ENCODE measurements around the gene KLHL20.
"Not testable (repeated sequence)": the region's sequence is repeated elsewhere in the genome, so short reads cannot be mapped to it uniquely, and the experiment has no call there.

KLHL20 gene

GRCh38 chr1:173714759-173715537 lies at the start of gene KLHL20:
TSS of gene KLHL20 (plus strand) at chr1:173714981. CDS start at chr1:173716044, 1,063 bp downstream.
- peak; percentile 70 for DNase-seq (ENCODE audit: low read depth)

DNA sequence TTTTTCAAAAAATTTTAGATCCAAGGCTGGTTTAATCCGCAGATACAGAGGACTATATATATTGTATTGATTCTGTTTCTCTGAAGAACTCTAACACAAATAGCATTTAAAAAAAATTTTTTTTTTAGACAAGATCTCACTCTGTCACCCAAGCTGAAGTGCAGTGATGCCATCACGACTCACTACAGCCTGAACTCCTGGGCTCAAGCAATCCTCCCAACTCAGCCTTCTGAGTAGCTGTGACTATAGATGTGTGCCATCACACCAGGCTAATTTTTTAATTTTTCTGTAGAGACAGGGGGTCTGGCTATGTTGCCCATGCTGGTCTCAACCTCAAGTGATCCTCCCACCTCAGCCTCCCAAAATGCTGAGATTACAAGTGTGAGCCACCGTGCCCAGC lies 48.1 kb upstream of the KLHL20 start:
- DNase-seq (ENCODE audit: low read depth), result no peak

DNA sequence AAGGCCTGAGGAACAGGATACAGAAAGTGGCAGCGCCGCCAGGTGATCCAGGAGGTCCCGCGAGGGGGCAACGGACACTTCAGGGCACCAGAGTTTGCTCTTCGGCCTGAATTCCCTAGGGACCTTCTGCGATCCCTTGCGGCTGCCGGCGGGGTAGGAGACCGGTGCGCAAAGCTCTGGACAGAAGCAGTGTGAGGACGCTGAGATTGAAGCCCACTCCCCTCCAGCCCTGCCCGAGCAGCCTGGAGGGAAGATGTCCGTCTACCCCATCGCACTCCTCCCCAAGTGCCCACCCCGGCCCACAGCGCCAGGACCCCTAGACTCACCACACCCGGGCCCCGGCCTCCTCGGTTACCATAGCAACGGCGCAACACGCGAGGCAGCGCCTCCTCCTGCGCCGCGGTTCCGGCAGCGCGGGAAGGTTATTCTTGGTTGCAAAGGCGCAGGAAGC lies 45.3 kb upstream of the KLHL20 start, which contains the start of gene ANKRD45:
TSS of gene ANKRD45 (minus strand) at position 361 of the 451 bp plus-strand sequence. CDS start 10,433 bp downstream, outside the sequence.
- no peak for DNase-seq (ENCODE audit: low read depth)

- not testable (repeated sequence) for DNase-seq (ENCODE audit: low read depth)
Measured at GRCh38 chr1:173674496-173674895, 40.3 kb upstream of the KLHL20 start.

- not testable (repeated sequence) for DNase-seq (ENCODE audit: low read depth)
Measured at GRCh38 chr1:173680152-173680551, 34.6 kb upstream of the KLHL20 start.

GRCh38 chr1:173682184-173682583 lies 32.6 kb upstream of the KLHL20 start:
- DNase-seq (ENCODE audit: low read depth), result no peak

DNA sequence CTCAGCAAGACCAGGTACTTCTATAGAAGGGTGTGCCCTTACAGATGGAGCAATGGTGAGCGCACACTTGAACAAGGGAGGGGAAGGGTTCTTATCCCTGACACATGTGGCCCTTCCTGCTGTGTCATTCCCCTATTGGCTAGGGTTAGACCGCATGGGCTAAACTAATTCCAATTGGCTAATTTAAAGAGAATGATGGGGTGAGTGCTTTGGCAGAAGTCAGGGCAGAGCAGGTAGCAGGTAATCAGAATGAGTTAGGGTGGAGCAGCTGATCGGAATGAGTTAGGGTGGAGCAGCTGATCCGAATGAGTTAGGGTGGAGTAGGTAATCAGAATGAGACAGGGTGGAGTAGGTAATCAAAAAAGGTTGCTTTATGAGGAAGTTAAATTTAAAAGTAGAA lies 30.9 kb upstream of the KLHL20 start:
- not testable (repeated sequence) for DNase-seq (ENCODE audit: low read depth)

GRCh38 chr1:173685121-173685520 lies 29.7 kb upstream of the KLHL20 start:
- DNase-seq (ENCODE audit: low read depth), result not testable (repeated sequence)

DNA sequence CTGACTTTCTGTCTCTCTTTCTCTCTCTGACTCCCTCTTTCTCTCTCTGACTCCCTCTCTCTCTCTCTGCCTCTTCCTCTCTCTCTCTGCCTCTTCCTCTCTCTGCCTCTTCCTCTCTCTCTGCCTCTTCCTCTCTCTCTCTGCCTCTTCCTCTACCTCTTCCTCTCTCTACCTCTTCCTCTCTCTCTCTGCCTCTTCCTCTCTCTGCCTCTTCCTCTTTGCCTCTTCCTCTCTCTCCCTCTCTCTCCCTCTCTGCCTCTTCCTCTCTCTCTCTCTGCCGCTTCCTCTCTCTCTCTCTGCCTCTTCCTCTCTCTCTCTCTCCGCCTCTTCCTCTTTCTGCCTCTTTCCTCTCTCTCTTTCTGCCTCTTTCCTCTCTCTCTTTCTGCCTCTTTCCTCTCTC lies 26.5 kb upstream of the KLHL20 start:
- DNase-seq (ENCODE audit: low read depth), result no peak

- DNase-seq (ENCODE audit: low read depth), result no peak
Measured at GRCh38 chr1:173693238-173693637, 21.5 kb upstream of the KLHL20 start.

DNA sequence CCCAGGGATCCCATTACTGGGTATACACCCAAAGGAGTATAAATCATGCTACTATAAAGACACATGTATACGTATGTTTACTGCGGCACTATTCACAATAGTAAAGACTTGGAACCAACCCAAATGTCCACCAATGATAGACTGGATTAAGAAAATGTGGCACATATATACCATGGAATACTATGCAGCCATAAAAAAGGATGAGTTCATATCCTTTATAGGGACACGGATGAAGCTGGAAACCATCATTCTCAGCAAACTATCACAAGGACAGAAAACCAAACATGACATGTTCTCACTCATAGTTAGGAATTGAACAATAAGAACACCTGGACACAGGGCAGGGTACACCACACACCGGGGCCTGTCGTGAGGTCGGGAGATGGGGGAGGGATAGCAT lies 13.5 kb upstream of the KLHL20 start:
- DNase-seq (ENCODE audit: low read depth), result not testable (repeated sequence)

DNA sequence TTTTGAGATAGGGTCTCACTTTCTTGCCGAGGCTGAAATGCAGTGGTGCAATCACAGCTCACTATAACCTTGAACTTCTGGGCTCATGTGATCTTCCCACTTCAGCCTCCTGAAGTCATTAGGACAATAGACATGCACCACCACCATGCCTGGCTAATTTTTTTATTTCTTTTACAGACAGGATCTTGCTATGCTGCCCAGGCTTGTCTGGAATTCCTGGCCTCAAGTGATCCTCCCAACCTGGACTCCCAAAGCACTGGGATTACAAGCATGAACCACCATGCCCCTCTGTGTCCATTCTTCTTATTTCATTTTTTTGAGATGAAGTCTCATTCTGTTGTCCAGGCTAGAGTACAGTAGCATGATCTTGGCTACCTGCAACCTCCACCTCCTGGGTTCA lies 12.0 kb upstream of the KLHL20 start:
- no peak for DNase-seq (ENCODE audit: low read depth)

DNA sequence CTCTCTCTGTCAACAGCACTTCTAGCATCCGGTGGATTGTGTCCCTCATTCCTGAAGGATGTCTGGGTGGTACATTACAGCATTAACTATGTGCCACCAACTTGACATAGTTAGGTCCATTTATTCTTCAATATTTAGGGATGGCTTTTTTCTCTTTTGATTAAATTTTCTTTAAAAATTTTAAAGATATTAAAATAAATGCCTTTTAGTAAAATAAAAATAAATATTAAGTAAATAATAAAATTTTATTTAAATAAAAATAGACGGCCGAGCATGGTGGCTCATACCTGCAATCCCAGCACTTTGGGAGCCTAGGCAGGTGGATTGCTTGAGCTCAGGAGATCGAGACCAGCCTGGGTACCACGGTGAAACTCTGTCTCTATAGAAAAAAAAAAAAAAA lies 9.7 kb upstream of the KLHL20 start:
- DNase-seq (ENCODE audit: low read depth), result no peak

DNA sequence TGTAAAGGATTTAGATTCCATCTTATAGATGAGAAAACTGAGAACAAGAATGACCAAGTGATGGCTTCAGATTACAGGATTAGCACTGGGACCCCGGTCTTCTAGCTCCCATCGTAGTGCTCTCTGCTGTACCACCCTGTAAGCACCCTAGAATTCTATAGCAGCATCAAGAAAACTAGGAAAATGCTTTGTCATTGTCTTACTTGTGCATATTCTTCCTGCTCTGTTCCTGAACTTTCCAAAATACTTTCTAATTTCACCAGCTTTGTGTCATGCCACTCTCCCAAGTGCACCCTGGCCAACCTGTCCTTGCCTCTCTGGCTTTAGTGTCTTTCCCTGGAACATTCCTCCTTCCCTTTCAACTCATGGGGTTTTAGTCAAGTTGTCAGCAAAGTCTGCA lies 6.0 kb upstream of the KLHL20 start:
- DNase-seq (ENCODE audit: low read depth), result no peak

GRCh38 chr1:173714441-173714758 lies 381 bp upstream of the KLHL20 start:
- no peak for DNase-seq (ENCODE audit: low read depth)

DNA sequence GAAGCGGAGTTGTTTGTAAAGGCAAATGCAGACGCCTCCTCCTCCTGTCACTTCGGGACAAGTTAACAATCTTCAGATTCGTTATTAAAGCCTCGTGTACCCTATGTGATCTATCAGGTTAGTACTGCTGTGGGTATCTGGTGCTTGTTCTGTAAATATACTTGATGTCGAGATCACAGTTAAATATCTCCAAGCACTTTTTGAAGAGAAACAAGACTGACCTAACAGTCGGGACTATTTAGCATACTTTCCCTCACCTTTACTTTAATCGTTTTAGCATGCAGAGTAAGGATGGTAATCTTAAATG lies 710 bp downstream of the KLHL20 start:
- no peak for DNase-seq (ENCODE audit: low read depth)

GRCh38 chr1:173717238-173717637 lies 2.5 kb downstream of the KLHL20 start:
- DNase-seq (ENCODE audit: low read depth), result no peak

- DNase-seq (ENCODE audit: low read depth), result not testable (repeated sequence)
Measured at GRCh38 chr1:173731331-173731730, 16.6 kb downstream of the KLHL20 start.

DNA sequence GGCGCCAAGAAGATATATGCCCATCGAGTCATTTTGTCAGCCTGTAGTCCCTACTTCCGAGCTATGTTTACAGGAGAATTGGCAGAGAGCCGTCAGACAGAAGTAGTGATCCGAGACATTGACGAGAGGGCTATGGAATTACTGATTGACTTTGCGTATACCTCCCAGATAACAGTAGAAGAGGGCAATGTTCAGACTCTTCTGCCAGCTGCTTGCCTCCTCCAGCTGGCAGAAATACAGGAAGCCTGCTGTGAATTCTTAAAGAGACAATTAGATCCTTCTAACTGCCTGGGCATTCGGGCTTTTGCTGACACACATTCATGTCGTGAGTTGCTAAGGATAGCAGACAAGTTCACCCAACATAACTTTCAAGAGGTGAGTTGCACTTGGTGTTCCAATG lies 19.1 kb downstream of the KLHL20 start:
- no peak for DNase-seq (ENCODE audit: low read depth)

DNA sequence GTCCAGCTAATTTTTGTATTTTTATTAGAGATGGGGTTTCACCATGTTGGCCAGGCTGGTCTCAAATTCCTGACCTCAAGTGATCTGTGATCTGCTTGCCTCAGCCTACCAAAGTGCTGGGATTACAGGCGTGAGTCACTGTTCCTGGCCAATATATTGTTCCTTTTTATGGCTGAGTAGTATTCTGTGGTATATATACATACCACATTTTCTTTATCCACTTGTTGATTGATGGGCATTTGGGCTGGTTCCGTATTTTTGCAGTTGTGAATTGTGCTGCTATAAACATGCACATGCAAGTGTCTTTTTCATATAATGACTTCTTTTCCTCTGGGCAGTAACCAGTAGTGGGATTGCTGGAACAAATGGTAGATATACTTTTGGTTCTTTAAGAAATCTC lies 21.3 kb downstream of the KLHL20 start:
- DNase-seq (ENCODE audit: low read depth), result not testable (repeated sequence)

GRCh38 chr1:173742203-173742886 lies 27.6 kb downstream of the KLHL20 start:
- DNase-seq (ENCODE audit: low read depth), result no peak

GRCh38 chr1:173744651-173745050 lies 29.9 kb downstream of the KLHL20 start:
- no peak for DNase-seq (ENCODE audit: low read depth)

DNA sequence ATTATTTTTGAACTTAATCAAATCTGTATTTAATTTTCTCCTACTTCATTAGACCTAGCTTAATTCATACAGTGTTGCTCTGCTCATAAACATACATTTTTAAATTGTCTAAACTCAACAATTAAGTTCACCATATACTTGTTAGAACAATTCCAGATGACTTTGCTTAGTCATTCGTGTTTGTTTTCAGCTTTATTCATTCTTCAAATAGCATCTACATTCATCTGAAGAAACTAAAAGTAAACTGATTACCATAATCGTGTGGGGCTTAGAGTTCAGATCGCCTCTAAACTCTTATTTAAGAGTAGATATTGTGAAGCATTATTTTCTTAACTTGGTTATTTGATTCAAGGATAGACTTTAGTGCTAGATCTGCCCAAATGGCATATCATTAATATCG lies 34.4 kb downstream of the KLHL20 start:
- no peak for DNase-seq (ENCODE audit: low read depth)

DNA sequence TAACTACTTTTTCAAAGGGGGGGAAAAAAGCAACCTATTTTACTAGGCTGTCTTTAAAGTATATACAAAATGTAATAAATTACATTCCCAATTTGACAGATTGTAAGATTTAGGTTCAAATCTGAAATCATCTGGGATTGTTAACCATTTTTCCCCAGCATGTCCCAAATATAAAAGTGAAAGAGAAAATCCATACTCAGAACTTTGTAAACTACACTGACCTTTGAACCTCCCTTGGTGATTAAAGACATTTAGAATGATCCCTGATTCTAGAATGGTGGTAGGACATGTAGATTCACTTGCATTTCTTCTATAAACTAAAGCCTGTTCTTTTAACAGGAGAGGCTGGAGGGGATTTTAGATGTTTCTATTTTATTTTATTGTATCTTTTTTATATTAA lies 39.0 kb downstream of the KLHL20 start:
- no peak for DNase-seq (ENCODE audit: low read depth)

All from stimulated activated CD8-positive, alpha-beta memory T cell treated with anti-CD3 and anti-CD28 coated beads, Interleukin-12 subunit alpha, Interleukin-12 subunit beta, amount 100 ng/mL, for 4 hours (primary cell).